HG02642 (cell line): Measurements from ENCODE around the gene TMEM273.
"Not testable (repeated sequence)": the region's sequence is repeated elsewhere in the genome, so short reads cannot be mapped to it uniquely, and the experiment has no call there.

Experiments
- ATAC-seq: cut with Tn5 transposase; IDR thresholded peaks from one replicate; pipeline ENCODE4 v1.9.1; 2021; ENCODE audit warnings: mild to moderate bottlenecking; ENCODE audit not compliant: unreplicated experiment, poor library complexity

The TMEM273 gene

DNA sequence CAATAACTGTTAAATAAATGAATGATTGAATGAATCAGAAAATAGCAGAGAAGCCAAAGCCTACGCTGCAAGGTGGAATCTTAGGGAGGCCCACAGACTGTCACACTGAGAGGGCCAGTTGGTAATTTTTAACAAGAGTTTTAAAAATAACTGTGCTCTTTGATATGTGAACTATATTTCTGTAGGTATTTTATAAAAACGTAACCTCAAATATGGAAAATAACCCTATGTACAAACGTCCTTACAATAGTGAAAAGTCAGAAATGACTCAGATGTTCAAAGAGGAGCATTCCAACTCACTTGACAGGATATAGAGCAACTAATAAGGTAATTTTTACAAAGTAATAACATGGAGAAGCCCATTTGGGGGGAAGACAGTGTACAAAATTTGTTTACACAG is 18.9 kb upstream of the TMEM273 start:
- ATAC-seq = peak; percentile 53

DNA sequence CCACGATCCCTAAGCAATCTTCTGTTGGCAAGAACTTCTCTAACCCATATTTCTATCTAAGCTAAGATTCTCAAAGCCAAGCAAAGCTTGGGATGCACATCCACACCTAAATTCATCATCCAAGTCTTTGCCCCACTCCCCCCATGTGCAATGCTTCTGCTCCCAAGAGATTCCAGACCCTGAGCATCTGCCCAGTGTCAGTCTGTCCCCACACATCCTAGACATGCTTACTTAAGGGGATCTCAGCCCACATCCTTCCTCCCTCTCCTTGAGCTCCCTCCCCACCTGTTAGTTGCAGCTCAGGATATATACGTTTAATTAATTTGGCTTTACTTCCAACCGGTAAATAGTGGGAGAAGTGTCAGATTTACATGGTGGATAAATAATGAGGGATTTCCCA is 17.0 kb upstream of the TMEM273 start:
- ATAC-seq = no peak

DNA sequence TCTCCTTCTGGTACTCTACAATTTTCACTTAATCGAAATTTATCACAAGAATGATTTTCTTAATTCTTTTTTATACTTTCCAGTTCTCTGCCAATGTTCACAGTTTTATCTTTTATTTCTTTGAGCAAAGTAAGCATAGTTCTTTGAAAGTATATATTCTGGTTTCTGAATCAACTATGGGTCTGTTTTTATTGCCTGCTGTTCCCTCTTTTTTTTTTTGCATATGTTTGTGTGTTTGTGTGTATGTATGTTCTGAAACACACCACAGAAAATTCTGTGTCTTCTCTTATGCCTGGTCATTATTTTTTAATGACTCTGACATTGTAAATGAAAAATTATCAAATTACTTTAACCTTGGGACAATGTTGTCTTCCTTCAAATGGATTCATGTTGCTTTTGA is 15.9 kb upstream of the TMEM273 start:
- ATAC-seq = no peak

DNA sequence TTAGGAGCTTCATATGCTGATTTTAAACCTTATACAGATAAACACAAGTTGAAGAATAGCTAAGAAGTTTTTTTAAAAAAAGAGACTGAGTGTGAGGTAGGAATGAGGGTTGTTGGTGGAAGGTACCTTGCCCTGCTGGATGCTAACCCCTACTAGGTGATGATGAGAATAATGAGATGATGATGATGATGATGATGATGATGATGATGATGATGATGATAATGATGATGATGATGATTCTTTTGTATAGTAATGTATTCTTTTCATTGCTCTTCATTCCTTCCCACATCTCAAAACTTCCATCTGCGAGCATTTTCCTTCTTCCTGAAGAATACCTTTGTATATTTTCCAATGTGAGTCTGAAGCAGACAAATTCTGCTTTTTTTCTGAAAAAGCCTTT is 14.1 kb upstream of the TMEM273 start:
- no peak for ATAC-seq

DNA sequence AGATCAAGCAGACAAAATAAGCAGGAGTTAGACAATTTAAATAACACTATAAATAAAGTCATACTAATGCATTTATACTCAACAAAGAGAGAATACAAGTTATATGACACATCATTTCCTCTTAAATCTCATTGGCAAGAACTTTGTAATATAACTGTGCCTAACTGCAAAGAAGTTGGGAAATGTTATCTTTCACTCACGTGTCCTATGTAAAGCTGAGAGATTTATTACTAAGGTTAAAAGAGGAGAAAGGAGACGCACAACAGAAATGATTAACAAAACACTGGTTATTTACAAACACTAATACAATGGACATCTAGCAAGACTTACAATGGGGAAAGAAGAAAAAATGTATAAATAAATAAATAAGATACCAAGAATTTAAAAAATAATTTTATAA is 12.7 kb upstream of the TMEM273 start:
- ATAC-seq = no peak

DNA sequence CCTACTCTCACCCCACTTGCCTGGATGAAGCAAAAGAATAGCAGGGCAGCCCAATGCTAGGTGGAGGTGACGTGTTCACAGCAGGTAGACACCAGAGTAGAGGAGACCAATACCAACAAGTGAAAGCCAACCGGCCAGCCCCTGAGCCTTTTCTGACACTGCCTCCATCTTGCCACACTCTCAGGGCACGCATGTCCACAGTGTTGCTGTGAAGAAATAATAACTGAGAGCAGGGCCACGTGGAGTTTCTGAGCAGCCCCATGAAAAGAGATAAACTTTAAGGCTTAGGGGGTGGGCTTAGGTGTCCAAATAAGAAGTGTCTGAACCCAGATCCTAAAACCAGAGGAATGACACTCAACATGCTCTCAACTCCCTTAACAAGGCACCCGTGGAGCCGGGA is 9.0 kb upstream of the TMEM273 start:
- ATAC-seq = no peak

DNA sequence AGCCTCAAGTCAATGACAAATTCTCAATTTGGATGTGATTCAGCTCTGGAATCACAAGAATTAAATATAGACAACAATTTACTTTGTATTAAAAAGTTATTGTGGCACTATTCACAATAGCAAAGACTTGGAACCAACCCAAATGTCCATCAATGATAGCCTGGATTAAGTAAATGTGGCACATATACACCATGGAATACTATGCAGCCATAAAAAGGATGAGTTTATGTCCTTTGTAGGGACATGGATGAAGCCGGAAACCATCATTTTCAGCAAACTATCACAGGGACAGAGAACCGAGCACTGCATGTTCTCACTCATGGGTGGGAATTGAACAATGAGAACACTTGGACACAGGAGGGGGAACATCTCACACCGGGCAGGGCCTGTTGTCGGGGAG is 7.7 kb upstream of the TMEM273 start:
- ATAC-seq = not testable (repeated sequence)

DNA sequence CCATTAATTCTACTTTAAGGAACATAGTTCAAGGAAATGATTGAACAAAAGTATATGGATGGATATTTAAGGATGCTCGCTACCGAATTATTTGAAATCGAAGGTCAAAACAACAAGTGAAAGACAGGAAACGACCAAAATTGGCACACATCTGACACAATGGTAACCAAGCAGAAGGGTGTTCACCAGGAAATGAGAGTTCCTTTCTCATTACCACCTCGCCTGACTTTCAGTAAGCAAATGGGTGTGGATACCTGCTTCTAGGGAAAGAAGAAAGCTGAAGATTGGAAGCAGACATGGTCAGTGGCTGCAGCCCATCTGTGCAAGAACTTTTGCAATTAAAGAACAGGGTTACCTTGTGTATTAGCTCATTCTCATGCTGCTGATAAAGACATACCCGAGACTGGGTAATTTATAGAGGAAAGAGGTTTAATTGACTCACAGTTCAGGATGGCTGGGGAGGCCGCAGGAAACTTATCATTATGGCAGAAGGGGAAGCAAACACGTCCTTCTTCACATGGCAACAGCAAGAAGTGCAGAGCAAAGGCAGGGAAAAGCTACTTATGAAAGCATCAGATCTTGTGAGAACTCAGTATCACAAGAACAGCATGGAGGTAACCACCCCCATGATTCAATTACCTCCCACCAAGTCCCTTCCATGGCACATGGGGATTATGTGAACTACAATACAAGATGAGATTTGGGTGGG is 6.2 kb upstream of the TMEM273 start:
- ATAC-seq = no peak

DNA sequence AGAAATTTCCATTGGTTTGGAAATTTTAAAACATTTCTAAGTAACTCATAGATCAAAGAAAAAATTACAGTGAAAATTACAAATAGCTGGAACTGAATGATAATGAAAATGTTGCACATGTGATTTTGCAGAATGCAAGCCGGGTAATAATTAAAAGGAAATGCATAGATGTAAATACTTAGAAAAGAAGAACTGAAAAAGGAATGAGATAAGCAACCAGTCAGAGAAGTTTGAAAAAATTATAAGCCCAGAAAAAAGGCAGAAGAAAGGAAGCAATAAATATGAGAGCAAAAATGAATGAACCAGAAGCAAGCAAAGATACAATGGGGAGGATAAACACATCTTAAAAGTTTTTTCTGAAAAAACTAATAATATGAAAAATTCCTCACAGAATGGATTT is 3.2 kb upstream of the TMEM273 start:
- ATAC-seq = no peak

DNA sequence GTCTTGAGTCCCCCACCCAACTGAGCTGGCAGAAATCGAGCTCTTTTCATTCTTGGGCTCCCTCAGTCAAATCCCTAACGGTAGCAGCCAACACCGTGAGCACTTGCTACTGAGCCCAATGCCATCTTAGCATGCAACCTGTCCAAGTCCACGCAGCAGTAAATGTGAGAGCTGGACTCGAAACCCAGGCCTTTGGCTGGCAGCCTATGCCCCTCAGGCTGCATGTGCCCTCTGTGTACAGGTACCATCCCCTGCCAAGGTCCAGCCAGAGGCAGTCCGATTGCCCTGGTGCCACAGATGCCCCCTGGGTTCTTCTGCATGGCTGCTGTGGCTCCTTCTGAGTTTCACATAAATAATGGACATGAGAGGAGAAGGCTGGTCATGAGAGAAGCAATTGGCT is 1.2 kb upstream of the TMEM273 start:
- no peak for ATAC-seq

DNA sequence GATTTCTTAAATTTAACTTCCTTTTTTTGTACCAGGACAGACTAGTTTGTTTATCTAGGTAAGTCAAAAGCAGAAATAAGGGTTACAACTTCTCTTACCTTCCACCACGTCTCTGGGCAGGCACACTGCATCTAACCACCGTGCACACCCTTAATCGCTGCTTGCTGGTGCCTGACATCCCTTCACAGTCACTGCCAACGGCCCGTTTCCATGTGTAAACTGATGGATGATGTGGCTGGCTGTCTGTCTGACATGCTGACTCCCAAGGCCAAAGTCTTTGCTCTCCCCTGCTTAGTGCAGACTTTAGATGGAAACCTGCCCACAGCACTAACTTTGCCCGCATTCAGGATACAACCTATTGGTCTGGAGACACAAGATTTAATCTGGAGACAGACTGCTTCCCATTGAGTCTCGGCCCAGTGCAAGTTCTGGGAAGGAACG is 1.1 kb downstream of the TMEM273 start:
- no peak for ATAC-seq

DNA sequence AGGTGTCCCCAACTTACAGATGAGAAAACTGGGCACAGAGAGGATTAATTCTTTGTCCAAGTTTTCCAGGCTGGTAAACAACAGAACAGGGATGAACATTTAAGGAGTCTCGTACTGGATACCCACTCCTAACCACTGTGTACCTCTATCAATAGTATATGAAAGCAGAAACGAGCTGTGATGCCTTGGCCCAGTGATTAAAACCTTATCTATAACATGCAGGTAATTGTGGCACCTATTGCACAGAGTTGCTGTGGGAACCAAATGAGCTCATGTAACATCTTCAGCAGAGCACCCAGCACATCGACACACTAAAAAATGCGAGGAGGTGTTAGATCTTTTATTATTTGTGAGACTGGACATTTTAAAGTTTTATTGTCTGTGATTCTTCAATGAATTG is 1.6 kb downstream of the TMEM273 start:
- no peak for ATAC-seq

DNA sequence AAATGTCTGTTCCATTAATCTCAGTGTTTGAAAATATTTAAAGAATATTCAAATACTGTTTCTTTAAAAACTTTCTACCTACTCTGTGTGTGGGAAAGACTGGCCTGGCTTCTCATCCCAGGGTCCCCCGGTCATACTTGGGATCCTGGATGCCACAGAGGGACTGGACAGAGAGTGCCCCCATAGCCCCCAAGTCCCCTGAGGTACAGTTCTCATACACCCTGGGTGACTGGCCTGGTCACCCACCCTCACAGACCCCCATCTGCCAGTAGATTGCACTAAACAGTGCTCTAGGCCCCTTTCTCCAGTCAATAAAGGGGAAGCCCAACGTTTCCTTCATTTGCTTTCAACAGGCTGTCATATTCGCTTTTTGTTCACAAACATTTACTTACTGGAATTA is 3.0 kb downstream of the TMEM273 start:
- no peak for ATAC-seq

DNA sequence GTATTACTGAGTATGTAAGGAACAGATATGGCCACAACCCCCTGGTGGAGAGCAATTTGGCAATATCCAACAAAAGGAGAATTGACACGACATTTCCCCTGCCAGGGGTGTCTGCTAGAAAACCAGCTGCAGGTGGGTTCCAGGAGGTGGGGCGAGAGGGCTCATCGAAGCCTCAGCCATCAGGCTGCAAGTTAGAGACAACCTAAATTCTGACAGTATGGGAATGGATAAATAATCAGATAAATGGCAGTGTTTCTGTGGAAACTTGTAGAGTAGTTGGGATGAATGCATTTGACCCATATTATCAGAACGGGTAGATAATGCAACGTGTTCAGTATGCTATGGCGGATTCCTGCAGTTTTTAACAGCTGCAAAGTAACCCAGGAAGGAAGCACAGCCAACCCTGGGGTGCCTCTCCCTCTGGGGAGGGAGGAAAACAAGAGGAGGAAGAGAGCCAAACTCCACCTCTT is 3.5 kb downstream of the TMEM273 start:
- ATAC-seq = no peak

DNA sequence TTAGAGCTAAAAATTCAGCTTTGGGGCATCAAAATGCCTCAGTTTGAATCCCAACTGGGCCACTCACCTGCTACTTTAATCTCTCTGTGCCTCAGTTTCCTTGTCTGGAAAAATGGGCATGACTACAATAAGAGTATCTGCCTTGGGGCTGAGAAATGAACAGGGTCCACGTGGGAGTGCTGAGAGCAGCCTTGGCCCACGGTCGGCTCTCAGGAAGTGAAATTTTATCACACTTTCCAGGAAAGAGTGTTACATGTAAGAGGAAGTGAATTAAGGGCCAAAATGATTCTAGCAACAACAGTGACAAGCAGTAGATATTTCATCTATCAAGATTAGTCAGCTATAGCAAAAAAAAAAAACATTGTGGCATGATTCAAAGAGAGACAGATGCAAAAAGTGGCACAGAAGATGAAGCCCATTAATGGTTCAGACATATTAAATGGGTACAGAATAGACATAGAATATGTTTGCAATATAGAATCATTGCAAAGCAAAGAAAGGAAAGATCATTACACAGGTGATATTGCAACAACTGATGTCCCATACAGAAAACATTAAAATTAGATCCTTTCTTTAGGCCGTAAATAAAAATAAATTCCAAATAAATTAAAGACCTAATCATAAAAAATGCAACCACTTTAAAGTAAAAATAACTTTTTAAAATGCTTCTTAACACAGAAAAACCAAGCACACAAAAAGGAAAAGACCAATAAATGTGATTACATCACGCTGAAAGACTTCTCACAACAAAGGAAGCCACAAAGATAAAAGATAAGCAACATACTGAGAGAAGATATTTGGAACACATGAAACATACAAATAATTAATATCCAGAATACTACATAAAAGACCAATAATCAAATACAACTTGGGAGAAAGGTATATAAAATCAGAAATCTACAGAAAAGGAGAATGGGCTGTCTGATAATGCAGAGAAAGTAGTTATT is 4.3 kb downstream of the TMEM273 start:
- no peak for ATAC-seq

DNA sequence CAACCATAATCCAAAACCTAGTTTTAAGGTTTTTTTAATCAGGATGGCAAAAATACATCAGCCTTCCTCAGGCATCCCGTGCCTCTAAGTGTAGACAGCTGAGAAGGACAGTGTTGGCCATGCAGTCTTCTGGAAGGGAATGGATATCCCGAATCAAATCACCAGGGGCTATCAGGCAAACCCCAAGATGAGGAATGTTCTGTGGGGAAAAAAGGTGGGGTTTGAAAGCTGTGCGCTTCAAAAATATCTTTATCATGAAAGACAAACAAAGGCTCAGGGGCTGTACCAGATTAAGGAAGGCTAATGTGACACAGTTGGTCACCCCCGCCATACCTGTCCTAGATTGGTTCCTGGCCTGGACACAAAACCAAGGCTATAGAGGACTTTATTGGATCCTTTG is 5.4 kb downstream of the TMEM273 start:
- ATAC-seq = no peak

DNA sequence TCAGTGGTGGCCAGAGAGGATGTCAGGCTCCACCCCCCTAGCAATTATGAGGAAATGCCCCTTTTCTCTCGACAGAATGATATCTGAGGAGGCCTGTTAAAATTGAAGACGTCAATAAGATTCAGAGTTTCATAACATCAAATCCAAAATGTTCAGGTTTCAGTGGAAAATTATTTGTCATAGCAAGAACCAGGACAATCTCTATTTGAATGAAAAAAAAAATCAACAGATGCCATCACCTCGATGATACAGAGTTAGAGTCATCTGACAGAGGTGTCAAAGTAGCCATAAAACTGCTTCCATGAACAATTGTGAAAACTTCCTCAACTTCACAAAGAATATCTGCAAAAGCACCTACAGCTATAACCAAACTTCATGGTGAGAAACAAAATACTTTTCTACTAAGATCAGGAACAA is 7.7 kb downstream of the TMEM273 start:
- no peak for ATAC-seq

DNA sequence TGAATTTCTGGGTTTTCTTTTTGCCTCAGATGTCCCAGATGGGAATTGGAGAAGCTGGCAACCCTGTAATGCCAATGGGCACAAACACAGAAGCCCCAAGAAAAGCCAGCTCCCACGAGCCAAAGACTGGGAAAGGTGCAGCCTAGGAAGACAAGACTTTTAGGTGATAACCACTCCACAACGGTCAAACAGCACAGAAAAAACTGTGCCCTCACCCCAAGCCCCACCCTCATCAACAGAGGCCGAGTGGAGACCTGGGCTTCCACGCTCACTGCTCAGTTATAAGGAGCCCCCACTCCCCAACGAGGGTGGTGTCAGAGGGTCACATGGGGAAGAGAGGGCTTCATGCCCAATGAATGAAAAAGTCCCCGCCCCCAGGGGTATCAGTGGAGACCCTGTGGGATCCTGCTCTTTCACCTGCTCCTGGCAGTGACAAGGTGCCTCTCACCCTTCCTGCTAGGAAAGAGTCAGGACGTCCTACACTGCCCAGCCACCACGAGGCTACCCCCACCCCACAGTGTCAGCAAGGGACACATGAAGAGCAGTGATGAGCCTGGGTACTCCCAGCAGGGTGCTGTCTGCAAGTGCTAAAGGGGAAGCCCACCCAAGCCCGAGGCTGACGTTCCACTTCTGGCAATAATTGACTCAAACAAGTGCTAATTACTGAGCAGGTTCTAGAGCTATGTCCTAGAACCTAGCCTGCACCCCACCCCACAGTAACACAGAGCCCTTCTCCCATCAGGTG is 8.3 kb downstream of the TMEM273 start:
- peak; percentile 17 for ATAC-seq

DNA sequence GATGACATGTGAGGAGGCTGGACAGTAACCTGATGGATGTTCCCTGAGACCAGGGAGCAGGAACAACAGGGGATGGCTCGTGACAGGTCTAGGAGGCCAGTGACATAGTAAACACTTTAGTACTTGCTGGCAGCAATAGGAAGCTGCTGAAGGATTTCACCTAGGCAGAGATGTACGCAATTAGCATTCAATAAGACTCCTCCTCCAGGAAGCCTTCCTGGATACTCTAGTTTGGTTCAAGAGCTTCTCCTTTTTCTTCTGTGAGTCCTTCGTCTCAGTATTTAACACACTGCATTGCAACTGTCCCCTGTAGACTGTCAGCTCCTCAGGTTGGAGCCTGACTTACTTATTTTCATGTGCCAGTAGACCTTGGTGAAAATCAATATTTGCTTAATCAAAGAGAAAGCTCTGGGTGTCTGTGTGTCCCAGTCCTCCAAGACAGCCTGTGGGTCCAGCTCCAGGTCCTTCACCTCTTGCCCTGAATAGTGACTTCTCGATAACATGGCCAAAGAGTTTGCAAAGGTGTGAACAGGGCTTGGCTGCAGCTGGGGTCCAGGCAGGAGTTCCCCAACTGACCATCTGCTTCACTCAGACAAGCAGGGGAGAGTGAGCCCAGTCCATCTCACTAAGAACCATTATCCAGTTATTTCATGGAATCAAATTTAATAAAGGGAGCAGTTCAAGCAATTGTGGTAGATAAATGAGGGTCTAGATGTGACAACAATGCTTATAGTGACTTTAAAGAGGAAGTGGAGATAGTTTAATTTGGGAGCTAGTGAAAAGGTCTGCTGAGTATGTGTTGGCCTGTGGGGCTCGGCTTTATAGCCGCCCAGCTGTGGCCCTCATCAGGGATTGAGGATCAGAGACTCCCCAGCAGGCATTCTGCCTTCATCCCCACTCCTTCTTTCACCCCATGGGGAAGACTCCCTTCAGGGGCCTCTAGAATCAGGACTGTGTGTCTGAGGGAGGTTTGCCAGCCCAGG is 9.4 kb downstream of the TMEM273 start:
- no peak for ATAC-seq
